Activated T-helper 2 cell treated with anti-CD3 and anti-CD28 coated beads, Interferon-gamma antibody, Interleukin-2, Interleukin-4, amounts not matched to agents 10 μg/mL and 5 μg/mL and 100 μg/mL, durations not matched to agents 14 hours and 24 hours and 36 hours (primary cell): ENCODE measurements around the gene CALM1. TPM values are rescaled to one million over a fixed set of nuclear protein-coding genes. Genes with fewer than 3 reads are reported as not detected.

Experiments
- DNase-seq: peaks from one replicate; pipeline ENCODE4 v3.0.0; 2021; ENCODE audit warnings: low spot score
- H3K27ac Mint-ChIP-seq: one replicate; pipeline ENCODE4 v1.8.0; 2021; ENCODE audit warnings: mixed read lengths
- H3K27me3 Mint-ChIP-seq: one replicate; pipeline ENCODE4 v1.8.0; 2021; ENCODE audit warnings: low read depth, mixed read lengths
- H3K36me3 Mint-ChIP-seq: one replicate; pipeline ENCODE4 v1.8.0; 2021; ENCODE audit warnings: low read depth, mixed read lengths
- H3K4me1 Mint-ChIP-seq: one replicate; pipeline ENCODE4 v1.8.0; 2021; ENCODE audit warnings: low read depth, mixed read lengths
- H3K4me3 Mint-ChIP-seq: one replicate; pipeline ENCODE4 v1.8.0; 2021; ENCODE audit warnings: low read depth, mild to moderate bottlenecking, moderate library complexity, mixed read lengths
- H3K9me3 Mint-ChIP-seq: one replicate; pipeline ENCODE4 v1.8.0; 2021; ENCODE audit warnings: mixed read lengths
- intact Hi-C: fragments of 100-400 bp; cut with micrococcal nuclease; formaldehyde crosslinking; loops from one replicate; pipeline ENCODE4 v1.15.1; 2023
- total RNA-seq: library from RNA; stranded (reverse); gene quantifications from 2 replicates; pipeline ENCODE4 v1.2.3, GENCODE V29; 2022

CALM1 gene
- total RNA-seq: 470 and 491 TPM in 2 replicates

DNA sequence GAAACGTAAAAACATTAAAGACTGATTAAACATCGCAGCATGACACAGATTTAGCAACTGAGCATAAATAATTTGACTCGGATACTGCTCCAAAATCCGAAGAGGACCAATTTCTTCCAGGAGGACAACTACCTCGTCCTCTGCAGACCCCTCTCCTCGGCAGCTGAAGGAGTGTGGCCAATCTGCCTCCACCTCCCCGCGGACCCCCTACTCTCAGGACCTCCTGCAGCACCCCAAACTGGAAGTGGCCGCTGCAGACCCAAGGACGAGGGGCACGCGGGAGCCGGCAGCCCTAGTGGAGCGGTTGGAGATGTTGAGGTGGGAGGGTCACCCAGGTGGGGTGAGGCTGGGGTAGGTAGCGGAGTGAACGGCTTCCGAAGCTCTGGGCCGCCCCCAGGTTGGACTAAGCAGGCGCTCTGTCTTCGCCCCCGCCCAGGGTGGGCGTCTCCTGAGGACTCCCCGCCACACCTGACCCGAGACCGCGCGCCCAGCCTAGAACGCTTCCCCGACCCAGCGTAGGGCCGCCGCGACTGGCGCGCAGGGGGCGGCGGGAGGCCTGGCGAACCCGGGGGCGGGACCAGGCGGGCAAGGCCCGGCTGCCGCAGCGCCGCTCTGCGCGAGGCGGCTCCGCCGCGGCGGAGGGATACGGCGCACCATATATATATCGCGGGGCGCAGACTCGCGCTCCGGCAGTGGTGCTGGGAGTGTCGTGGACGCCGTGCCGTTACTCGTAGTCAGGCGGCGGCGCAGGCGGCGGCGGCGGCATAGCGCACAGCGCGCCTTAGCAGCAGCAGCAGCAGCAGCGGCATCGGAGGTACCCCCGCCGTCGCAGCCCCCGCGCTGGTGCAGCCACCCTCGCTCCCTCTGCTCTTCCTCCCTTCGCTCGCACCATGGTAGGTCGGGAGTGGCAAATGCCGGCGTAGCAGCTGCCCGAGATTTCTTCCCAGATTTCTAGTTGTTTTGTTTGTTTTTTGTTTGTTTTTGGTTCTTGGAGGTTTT, at the start of gene CALM1:
CALM1 (plus strand) TSS at position 689 of the 999 bp plus-strand sequence; CDS start at position 891, 202 bp downstream.
- H3K27ac Mint-ChIP-seq: peak within 1 kb of the TSS; percentile 86
- intact Hi-C loops: loop anchor here (1.0 to 5.0 kb wide), 4 partner anchors 13 to 664 kb away; partner anchors contain the start of genes NRDE2 and RPS6KA5
- peaks cover 1% of the 10 kb centered on the region for H3K27me3 Mint-ChIP-seq
- peak within 1 kb of the TSS; percentile 90 for H3K4me3 Mint-ChIP-seq
- H3K9me3 Mint-ChIP-seq: no peaks in the 10 kb centered on the region
- peaks cover 28% of the 10 kb centered on the region for H3K4me1 Mint-ChIP-seq
- H3K36me3 Mint-ChIP-seq: peaks cover 32% of the 10 kb centered on the region
- peak; percentile 95 for DNase-seq

- peaks cover 3% of the 10 kb centered on the region for H3K27me3 Mint-ChIP-seq
- DNase-seq: no peak
- H3K9me3 Mint-ChIP-seq: no peaks in the 10 kb centered on the region
- H3K36me3 Mint-ChIP-seq: no peaks in the 10 kb centered on the region
- intact Hi-C loops: no loop called here
- no peak overlapping the region for H3K4me3 Mint-ChIP-seq
- no peak overlapping the region for H3K27ac Mint-ChIP-seq
- peaks cover 3% of the 10 kb centered on the region for H3K4me1 Mint-ChIP-seq
Observed at GRCh38 chr14:90348270-90348669, 48.6 kb upstream of the CALM1 start.

DNA sequence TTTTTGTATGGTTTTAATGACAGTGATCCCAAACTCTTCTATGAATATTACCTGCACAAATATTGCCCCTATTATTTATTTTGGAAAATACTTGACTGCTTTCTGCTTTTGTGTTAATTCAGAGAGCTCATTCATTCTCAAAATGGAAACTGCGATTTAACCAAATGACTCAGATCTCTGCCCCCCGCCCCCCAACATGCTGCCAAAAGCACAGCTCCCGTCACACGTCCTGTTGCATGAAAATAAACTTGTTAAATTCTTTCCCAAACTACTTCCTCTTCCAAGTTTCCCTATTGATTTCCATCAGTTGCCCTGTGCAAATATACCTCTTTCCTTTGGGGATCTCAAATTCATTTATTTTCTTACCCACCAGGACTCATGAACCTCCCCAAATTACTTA, 47.1 kb upstream of the CALM1 start:
- H3K4me3 Mint-ChIP-seq: no peak overlapping the region
- H3K4me1 Mint-ChIP-seq: peaks cover 3% of the 10 kb centered on the region
- peaks cover 3% of the 10 kb centered on the region for H3K27me3 Mint-ChIP-seq
- DNase-seq: no peak
- no peaks in the 10 kb centered on the region for H3K9me3 Mint-ChIP-seq
- H3K27ac Mint-ChIP-seq: no peak overlapping the region
- intact Hi-C loops: no loop called here
- no peaks in the 10 kb centered on the region for H3K36me3 Mint-ChIP-seq

GRCh38 chr14:90354551-90355298, 42.1 kb upstream of the CALM1 start:
- Mint-ChIP-seq H3K36me3 (no peaks in the 10 kb centered on the region), H3K27ac (no peak overlapping the region), H3K9me3 (no peaks in the 10 kb centered on the region), H3K27me3 (peaks cover 3% of the 10 kb centered on the region), H3K4me3 (no peak overlapping the region), H3K4me1 (peaks cover 3% of the 10 kb centered on the region)
- DNase-seq: no peak
- intact Hi-C loops: no loop called here

DNA sequence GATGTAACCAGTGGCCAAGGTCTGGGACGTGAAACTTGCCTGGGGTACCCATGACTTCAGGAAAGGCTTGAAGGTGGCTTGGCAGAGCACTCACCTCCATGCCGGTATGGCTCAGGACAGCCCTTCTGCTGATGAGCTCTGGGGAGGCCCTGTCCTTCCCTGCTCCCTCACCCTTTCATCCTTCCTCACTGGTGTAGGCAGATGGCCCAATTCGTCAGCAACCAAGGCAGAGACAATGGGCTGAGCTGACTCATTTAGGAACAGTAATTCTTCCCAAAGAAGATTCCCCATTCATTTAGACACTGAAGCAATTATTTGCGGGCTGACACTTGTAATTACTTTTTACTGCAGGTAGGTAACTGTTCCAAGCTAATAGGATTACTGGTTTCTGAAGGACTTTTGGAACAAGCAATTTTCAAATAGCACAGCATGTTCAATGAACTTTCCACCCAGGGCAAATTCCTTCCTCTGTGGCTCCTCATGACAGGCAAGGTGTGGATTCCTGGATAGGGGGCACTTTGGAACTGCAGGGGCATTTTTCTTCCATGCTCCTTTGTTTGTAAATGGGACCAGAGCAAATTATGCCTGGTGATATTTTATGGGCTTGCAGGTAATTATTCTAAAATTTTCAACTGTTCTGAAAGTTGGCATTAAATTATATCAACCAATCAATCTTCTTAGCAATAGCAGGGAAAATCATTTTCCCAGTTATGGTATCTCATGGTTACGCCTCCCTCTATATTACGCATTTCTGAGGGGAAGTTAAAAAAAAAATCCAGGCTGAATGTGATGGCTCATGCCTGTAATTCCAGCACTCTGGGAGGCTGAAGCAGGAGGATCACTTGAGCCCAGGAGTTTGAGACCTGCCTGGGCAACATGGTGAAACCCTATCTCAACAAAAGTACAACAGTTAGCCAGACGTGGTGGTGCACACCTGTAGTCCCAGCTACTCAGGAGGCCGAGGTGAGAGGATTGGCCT, 41.0 kb upstream of the CALM1 start:
- Mint-ChIP-seq H3K27me3 (peaks cover 3% of the 10 kb centered on the region), H3K4me1 (no peaks in the 10 kb centered on the region), H3K36me3 (no peaks in the 10 kb centered on the region), H3K4me3 (no peak overlapping the region), H3K27ac (no peak overlapping the region), H3K9me3 (no peaks in the 10 kb centered on the region)
- intact Hi-C loops: no loop called here
- DNase-seq: no peak

DNA sequence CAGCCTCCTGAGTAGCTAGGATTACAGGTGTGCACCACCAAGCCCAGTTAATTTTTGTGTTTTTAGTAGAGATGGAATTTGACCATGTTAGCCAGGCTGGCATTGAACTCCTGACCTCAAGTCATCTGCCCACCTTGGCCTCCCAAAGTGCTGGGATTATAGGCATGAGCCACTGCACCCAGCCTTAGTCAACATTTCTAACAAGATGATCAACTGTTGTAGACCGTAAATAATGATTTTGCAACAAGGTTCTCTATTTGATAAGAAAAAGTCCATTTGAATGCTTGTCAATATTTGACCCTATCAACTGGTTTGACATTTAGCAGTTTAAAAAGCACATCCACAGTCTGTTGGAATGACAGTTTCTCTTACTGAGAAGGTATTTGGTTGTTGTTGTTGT, 39.9 kb upstream of the CALM1 start:
- peaks cover 3% of the 10 kb centered on the region for H3K27me3 Mint-ChIP-seq
- no peaks in the 10 kb centered on the region for H3K9me3 Mint-ChIP-seq
- DNase-seq: no peak
- no peak overlapping the region for H3K4me3 Mint-ChIP-seq
- no peaks in the 10 kb centered on the region for H3K4me1 Mint-ChIP-seq
- no peak overlapping the region for H3K27ac Mint-ChIP-seq
- H3K36me3 Mint-ChIP-seq: no peaks in the 10 kb centered on the region
- intact Hi-C loops: no loop called here

DNA sequence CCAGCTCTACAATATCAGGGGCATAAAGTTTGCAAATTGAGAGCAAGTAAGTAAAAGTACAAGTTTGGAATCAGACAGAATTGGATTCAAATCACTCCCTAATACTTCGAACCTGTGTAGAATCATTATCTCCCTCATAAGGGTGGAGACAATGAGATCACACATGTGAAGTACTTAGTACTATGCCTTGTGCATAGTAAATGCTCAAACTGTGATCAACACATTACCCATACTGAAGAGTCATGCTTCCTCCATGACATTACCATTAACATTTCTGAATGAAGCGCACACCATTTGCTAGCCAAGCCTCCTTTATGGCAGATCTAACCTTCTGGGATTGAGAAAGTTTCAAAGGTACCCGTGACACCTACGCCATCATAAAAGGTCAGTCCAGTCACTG, 38.5 kb upstream of the CALM1 start:
- peaks cover 3% of the 10 kb centered on the region for H3K27me3 Mint-ChIP-seq
- intact Hi-C loops: no loop called here
- H3K4me3 Mint-ChIP-seq: no peak overlapping the region
- no peak for DNase-seq
- no peaks in the 10 kb centered on the region for H3K9me3 Mint-ChIP-seq
- H3K4me1 Mint-ChIP-seq: no peaks in the 10 kb centered on the region
- H3K36me3 Mint-ChIP-seq: no peaks in the 10 kb centered on the region
- H3K27ac Mint-ChIP-seq: no peak overlapping the region

- Mint-ChIP-seq H3K9me3 (no peaks in the 10 kb centered on the region), H3K27me3 (peaks cover 8% of the 10 kb centered on the region), H3K36me3 (no peaks in the 10 kb centered on the region), H3K4me1 (no peaks in the 10 kb centered on the region), H3K27ac (no peak overlapping the region), H3K4me3 (no peak overlapping the region)
- intact Hi-C loops: no loop called here
- DNase-seq: no peak
Observed at GRCh38 chr14:90361865-90362557, 34.8 kb upstream of the CALM1 start.

DNA sequence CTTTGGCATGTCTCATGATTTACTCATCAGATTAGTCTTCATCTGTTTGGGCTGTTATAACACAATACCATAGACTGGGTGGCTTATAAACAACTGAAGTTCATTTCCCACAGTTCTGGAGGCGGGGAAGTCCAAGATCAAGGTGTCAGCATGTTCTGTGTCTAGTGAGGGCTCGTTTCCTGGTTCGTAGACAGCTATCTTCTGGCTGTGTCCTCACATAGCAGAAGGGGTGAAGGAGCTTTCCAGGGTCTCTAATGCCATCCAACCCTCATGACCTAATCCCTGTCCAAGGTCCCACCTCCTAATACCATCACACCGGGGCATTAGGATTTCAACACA, 34.3 kb upstream of the CALM1 start:
- no peak for DNase-seq
- no peaks in the 10 kb centered on the region for H3K36me3 Mint-ChIP-seq
- no peak overlapping the region for H3K27ac Mint-ChIP-seq
- intact Hi-C loops: no loop called here
- peaks cover 5% of the 10 kb centered on the region for H3K27me3 Mint-ChIP-seq
- H3K4me1 Mint-ChIP-seq: no peaks in the 10 kb centered on the region
- no peaks in the 10 kb centered on the region for H3K9me3 Mint-ChIP-seq
- no peak overlapping the region for H3K4me3 Mint-ChIP-seq

DNA sequence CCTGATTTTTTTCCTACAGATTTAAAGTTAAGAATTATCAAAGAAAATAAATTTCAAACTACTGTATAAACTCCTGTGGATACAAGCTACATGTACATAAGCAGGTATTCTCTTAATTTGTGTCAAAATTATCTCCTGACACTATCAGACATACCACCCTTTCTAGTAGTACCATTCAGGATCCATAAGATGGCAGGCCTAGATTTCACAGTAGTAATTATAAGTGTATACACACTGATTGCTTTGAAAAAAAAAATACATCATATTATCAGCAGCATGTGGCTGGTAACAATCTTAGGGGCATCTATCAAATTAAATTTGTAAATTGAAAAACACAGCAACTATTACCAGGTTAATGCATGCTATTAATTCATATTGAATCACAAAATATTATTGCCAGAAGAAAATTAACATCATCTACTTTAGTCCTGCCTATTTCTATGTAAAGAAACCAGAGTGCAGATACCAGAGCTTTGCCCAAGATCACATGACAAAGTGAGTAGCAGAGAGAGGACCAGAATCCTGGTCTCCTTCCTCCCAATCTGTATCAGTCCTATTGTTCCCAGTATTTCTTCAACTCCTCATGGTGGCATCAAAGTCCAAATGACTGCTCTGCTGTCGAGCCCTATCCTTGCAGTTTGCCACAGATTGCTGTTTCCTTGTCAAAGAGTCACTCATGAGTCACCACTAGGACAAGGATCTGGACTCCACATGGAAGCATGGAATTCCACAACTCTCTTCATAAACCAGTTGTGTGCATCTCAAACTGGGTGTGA, 27.7 kb upstream of the CALM1 start:
- Mint-ChIP-seq H3K9me3 (no peaks in the 10 kb centered on the region), H3K4me1 (no peaks in the 10 kb centered on the region), H3K27ac (no peak overlapping the region), H3K36me3 (no peaks in the 10 kb centered on the region), H3K27me3 (peaks cover 14% of the 10 kb centered on the region), H3K4me3 (no peak overlapping the region)
- intact Hi-C loops: no loop called here
- no peak for DNase-seq

- peaks cover 10% of the 10 kb centered on the region for H3K27me3 Mint-ChIP-seq
- no peaks in the 10 kb centered on the region for H3K36me3 Mint-ChIP-seq
- no peak overlapping the region for H3K4me3 Mint-ChIP-seq
- no peaks in the 10 kb centered on the region for H3K4me1 Mint-ChIP-seq
- H3K9me3 Mint-ChIP-seq: no peaks in the 10 kb centered on the region
- DNase-seq: no peak
- intact Hi-C loops: no loop called here
- H3K27ac Mint-ChIP-seq: no peak overlapping the region
Observed at GRCh38 chr14:90373887-90374286, 22.9 kb upstream of the CALM1 start.
